ENCODE measurements around the gene KRTAP10-12. TPM values are rescaled to one million over a fixed set of nuclear protein-coding genes. Genes with fewer than 3 reads are reported as not detected.

The KRTAP10-12 gene
- polyA plus RNA-seq, 3 donors = not detected

GRCh38 chr21:44737706-44738354 is 40.9 kb downstream of the KRTAP10-12 start:
- WGBS (ENCODE audit: insufficient coverage) = 79% methylated on average over 3 of the region's 3 CpGs
- Mint-ChIP-seq H3K4me3 (no peak overlapping the region), H3K36me3 (no peaks in the 10 kb centered on the region), H3K27ac (no peak overlapping the region), H3K4me1 (no peaks in the 10 kb centered on the region), H3K27me3 (ENCODE audit: low read depth in 3 of 3) (peaks cover 2 to 4% (median 4%) of the 10 kb centered on the region in 3 donors), H3K9me3 (peaks cover 39 to 69% (median 53%) of the 10 kb centered on the region in 7 donors)
- Histone ChIP-seq H3K9me3 (replicated peaks in 1 of 2; ENCODE audit: control insufficient read depth in 1 of 2, insufficient read depth in 1 of 2, low read length in 2 of 2) (peaks cover 41 to 61% of the 10 kb centered on the region in 2 donors), H3K4me3 (replicated peaks in 1 of 3; ENCODE audit: low read depth in 2 of 3, low read length in 3 of 3) (no peak overlapping the region), H2AFZ (ENCODE audit: insufficient read depth, low read depth, low read length, poor library complexity, severe bottlenecking) (no peak overlapping the region), H4K20me1 (ENCODE audit: insufficient read depth, low read length) (no peaks in the 10 kb centered on the region), H3K79me2 (ENCODE audit: insufficient read depth, low read length) (no peaks in the 10 kb centered on the region), H3K4me1 (ENCODE audit: control insufficient read depth in 1 of 2, insufficient read depth in 2 of 2, low read length in 2 of 2) (no peaks in the 10 kb centered on the region), H3K36me3 (replicated peaks in 1 of 2; ENCODE audit: control insufficient read depth in 1 of 2, insufficient read depth in 2 of 2, low read length in 2 of 2) (no peaks in the 10 kb centered on the region), H3K9ac (ENCODE audit: insufficient read depth, low read length, poor library complexity, severe bottlenecking) (no peak overlapping the region), H3K27ac (ENCODE audit: low read depth in 1 of 2, low read length in 2 of 2) (no peak overlapping the region), H3K27me3 (ENCODE audit: control insufficient read depth in 2 of 2, insufficient read depth in 2 of 2, low read length in 2 of 2) (no peaks in the 10 kb centered on the region), H3K4me2 (replicated peaks; ENCODE audit: extremely low read depth, low read length, poor library complexity, severe bottlenecking) (no peak overlapping the region)
- intact Hi-C loops (cut with micrococcal nuclease) = no loop called here
- TF ChIP-seq, protein P1, sequence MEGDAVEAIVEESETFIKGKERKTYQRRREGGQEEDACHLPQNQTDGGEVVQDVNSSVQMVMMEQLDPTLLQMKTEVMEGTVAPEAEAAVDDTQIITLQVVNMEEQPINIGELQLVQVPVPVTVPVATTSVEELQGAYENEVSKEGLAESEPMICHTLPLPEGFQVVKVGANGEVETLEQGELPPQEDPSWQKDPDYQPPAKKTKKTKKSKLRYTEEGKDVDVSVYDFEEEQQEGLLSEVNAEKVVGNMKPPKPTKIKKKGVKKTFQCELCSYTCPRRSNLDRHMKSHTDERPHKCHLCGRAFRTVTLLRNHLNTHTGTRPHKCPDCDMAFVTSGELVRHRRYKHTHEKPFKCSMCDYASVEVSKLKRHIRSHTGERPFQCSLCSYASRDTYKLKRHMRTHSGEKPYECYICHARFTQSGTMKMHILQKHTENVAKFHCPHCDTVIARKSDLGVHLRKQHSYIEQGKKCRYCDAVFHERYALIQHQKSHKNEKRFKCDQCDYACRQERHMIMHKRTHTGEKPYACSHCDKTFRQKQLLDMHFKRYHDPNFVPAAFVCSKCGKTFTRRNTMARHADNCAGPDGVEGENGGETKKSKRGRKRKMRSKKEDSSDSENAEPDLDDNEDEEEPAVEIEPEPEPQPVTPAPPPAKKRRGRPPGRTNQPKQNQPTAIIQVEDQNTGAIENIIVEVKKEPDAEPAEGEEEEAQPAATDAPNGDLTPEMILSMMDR (IDR thresholded peaks at IDR 0.05) = no peak
- DNase-seq = no peak

GRCh38 chr21:44738621-44739020 is 41.6 kb downstream of the KRTAP10-12 start:
- Mint-ChIP-seq H3K36me3 (no peaks in the 10 kb centered on the region), H3K27ac (no peak overlapping the region), H3K27me3 (ENCODE audit: low read depth in 3 of 3) (peaks cover 2 to 4% (median 4%) of the 10 kb centered on the region in 3 donors), H3K4me3 (no peak overlapping the region), H3K9me3 (peaks cover 35 to 69% (median 56%) of the 10 kb centered on the region in 7 donors), H3K4me1 (no peaks in the 10 kb centered on the region)
- peaks cover 41 to 60% of the 10 kb centered on the region in 2 donors for H3K9me3 ChIP-seq (replicated peaks in 1 of 2; ENCODE audit: control insufficient read depth in 1 of 2, insufficient read depth in 1 of 2, low read length in 2 of 2)
- no peak overlapping the region for H2AFZ ChIP-seq (ENCODE audit: insufficient read depth, low read depth, low read length, poor library complexity, severe bottlenecking)
- H3K27ac ChIP-seq (ENCODE audit: low read depth in 1 of 2, low read length in 2 of 2) = no peak overlapping the region
- no peak overlapping the region for H3K4me3 ChIP-seq (replicated peaks in 1 of 3; ENCODE audit: low read depth in 2 of 3, low read length in 3 of 3)
- no peak overlapping the region for H3K9ac ChIP-seq (ENCODE audit: insufficient read depth, low read length, poor library complexity, severe bottlenecking)
- no peaks in the 10 kb centered on the region for H3K27me3 ChIP-seq (ENCODE audit: control insufficient read depth in 2 of 2, insufficient read depth in 2 of 2, low read length in 2 of 2)
- intact Hi-C loops (cut with micrococcal nuclease) = no loop called here
- H3K79me2 ChIP-seq (ENCODE audit: insufficient read depth, low read length) = no peaks in the 10 kb centered on the region
- 100% methylated on average over 3 of the region's 3 CpGs for WGBS (ENCODE audit: insufficient coverage)
- TF ChIP-seq, protein P1 (IDR thresholded peaks at IDR 0.05) = no peak
- no peaks in the 10 kb centered on the region for H4K20me1 ChIP-seq (ENCODE audit: insufficient read depth, low read length)
- DNase-seq = no peak
- H3K4me1 ChIP-seq (ENCODE audit: control insufficient read depth in 1 of 2, insufficient read depth in 2 of 2, low read length in 2 of 2) = no peaks in the 10 kb centered on the region
- H3K4me2 ChIP-seq (replicated peaks; ENCODE audit: extremely low read depth, low read length, poor library complexity, severe bottlenecking) = no peak overlapping the region
- no peaks in the 10 kb centered on the region for H3K36me3 ChIP-seq (replicated peaks in 1 of 2; ENCODE audit: control insufficient read depth in 1 of 2, insufficient read depth in 2 of 2, low read length in 2 of 2)

Data from CD14-positive monocyte (primary cell).